ENCODE data around the gene SPDL1. TPM values are rescaled to one million over a fixed set of nuclear protein-coding genes. Genes with fewer than 3 reads are reported as not detected.

Gene SPDL1
- total RNA-seq, 2 experiments from 2014 or later = 44.2 to 48.8 TPM

GRCh38 chr5:169653091-169653490, 69.5 kb downstream of the SPDL1 start:
- POLR2A ChIA-PET = no interaction called here
- CTCF ChIA-PET = no interaction called here

Other genes starting within 250 kb of the SPDL1 start
- gene DOCK2, start 53.5 kb downstream of the SPDL1 start, total RNA-seq = 100 to 1,000 TPM; 168 to 174 TPM

All from activated CD8-positive, alpha-beta memory T cell treated with anti-CD3 and anti-CD28 coated beads for 36 hours (primary cell).